ENCODE results near the gene AMBP. TPM values are rescaled to one million over a fixed set of nuclear protein-coding genes. Genes with fewer than 3 reads are reported as not detected.

The AMBP gene
- total and polyA plus RNA-seq, 4 donors, result 0.47 to 3.7 (median 1.6) TPM

GRCh38 chr9:114016629-114017423 lies 61.3 kb downstream of the AMBP start:
- ATAC-seq (ENCODE audit: insufficient read depth, low FRiP score) (no peak), DNase-seq (peak in 1 of 3 donors; percentile 8)
- H3K9me3 ChIP-seq (ENCODE audit: control insufficient read depth in 4 of 4, insufficient read depth in 3 of 4, low read length in 3 of 4), result peaks cover 2 to 4% (median 2%) of the 10 kb centered on the region in 4 donors
- H3K27me3 ChIP-seq (ENCODE audit: control insufficient read depth in 3 of 3, insufficient read depth in 3 of 3, low read length in 2 of 3), result no peaks in the 10 kb centered on the region
- 94 to 95% methylated on average over 14 of the region's 14 CpGs for WGBS, 2 donors
- peaks cover 3 to 58% (median 29%) of the 10 kb centered on the region in 4 donors for H3K36me3 ChIP-seq (ENCODE audit: control insufficient read depth in 4 of 4, insufficient read depth in 4 of 4, low read length in 4 of 4)
- H3K4me3 ChIP-seq, result no peak overlapping the region
- H3K9ac ChIP-seq (ENCODE audit: insufficient read depth in 1 of 2, low read length in 2 of 2), result no peak overlapping the region
- no peak for TF ChIP-seq CTCF (IDR thresholded peaks at IDR 0.05; ENCODE audit: control extremely low read depth, extremely low read depth)
- no peak overlapping the region for H3K27ac ChIP-seq (ENCODE audit: low read depth in 1 of 2, low read length in 1 of 2)
- no peaks in the 10 kb centered on the region for H3K4me1 ChIP-seq (ENCODE audit: control insufficient read depth in 5 of 5, insufficient read depth in 5 of 5, low read length in 5 of 5)

- H3K9me3 ChIP-seq (ENCODE audit: control insufficient read depth in 4 of 4, insufficient read depth in 3 of 4, low read length in 3 of 4), result peaks cover 0 to 4% (median 2%) of the 10 kb centered on the region in 4 donors
- ATAC-seq (ENCODE audit: insufficient read depth, low FRiP score) (no peak), DNase-seq (no peak)
- no peak overlapping the region for H3K27ac ChIP-seq (ENCODE audit: low read depth in 1 of 2, low read length in 1 of 2)
- no peaks in the 10 kb centered on the region for H3K27me3 ChIP-seq (ENCODE audit: control insufficient read depth in 3 of 3, insufficient read depth in 3 of 3, low read length in 2 of 3)
- WGBS, 2 donors, result 89 to 92% methylated on average over 6 of the region's 6 CpGs
- H3K4me1 ChIP-seq (ENCODE audit: control insufficient read depth in 5 of 5, insufficient read depth in 5 of 5, low read length in 5 of 5), result no peaks in the 10 kb centered on the region
- peaks cover 3 to 58% (median 35%) of the 10 kb centered on the region in 4 donors for H3K36me3 ChIP-seq (ENCODE audit: control insufficient read depth in 4 of 4, insufficient read depth in 4 of 4, low read length in 4 of 4)
- H3K4me3 ChIP-seq, result no peak overlapping the region
- TF ChIP-seq CTCF (IDR thresholded peaks at IDR 0.05; ENCODE audit: control extremely low read depth, extremely low read depth), result no peak
- H3K9ac ChIP-seq (ENCODE audit: insufficient read depth in 1 of 2, low read length in 2 of 2), result no peak overlapping the region
Observed at GRCh38 chr9:114016101-114016500, 62.0 kb downstream of the AMBP start.

GRCh38 chr9:114015607-114016006 lies 62.5 kb downstream of the AMBP start:
- Histone ChIP-seq H3K27ac (ENCODE audit: low read depth in 1 of 2, low read length in 1 of 2) (no peak overlapping the region), H3K9me3 (ENCODE audit: control insufficient read depth in 4 of 4, insufficient read depth in 3 of 4, low read length in 3 of 4) (peaks cover 0 to 4% (median 2%) of the 10 kb centered on the region in 4 donors), H3K4me3 (no peak overlapping the region), H3K36me3 (ENCODE audit: control insufficient read depth in 4 of 4, insufficient read depth in 4 of 4, low read length in 4 of 4) (peaks cover 3 to 60% (median 37%) of the 10 kb centered on the region in 4 donors), H3K4me1 (ENCODE audit: control insufficient read depth in 5 of 5, insufficient read depth in 5 of 5, low read length in 5 of 5) (no peaks in the 10 kb centered on the region), H3K27me3 (ENCODE audit: control insufficient read depth in 3 of 3, insufficient read depth in 3 of 3, low read length in 2 of 3) (no peaks in the 10 kb centered on the region), H3K9ac (ENCODE audit: insufficient read depth in 1 of 2, low read length in 2 of 2) (no peak overlapping the region)
- DNase-seq (no peak), ATAC-seq (ENCODE audit: insufficient read depth, low FRiP score) (no peak)
- TF ChIP-seq CTCF (IDR thresholded peaks at IDR 0.05; ENCODE audit: control extremely low read depth, extremely low read depth), result no peak
- WGBS, 2 donors, result 92 to 93% methylated on average over 2 of the region's 2 CpGs
